ENCODE results near the gene CLK1.

GRCh38 chr2:200851398-200852248 lies 12.8 kb downstream of the CLK1 start:
- TF ChIP-seq CTCF (conservative IDR thresholded peaks at IDR 0.05) (no peak), ZFX (IDR thresholded peaks at IDR 0.05) (no peak)

Measured in C4-2B (cell line).